ENCODE results near the gene NFIX. TPM values are rescaled to one million over a fixed set of nuclear protein-coding genes. Genes with fewer than 3 reads are reported as not detected.

NFIX gene
- total RNA-seq, 1 donor from 2014 or later: 8.4 TPM

- peaks cover 43% of the 10 kb centered on the region for H3K4me1 Mint-ChIP-seq (ENCODE audit: low read depth, unreplicated experiment)
- H3K9me3 ChIP-seq (ENCODE audit: insufficient read depth, low read depth, low read length): no peaks in the 10 kb centered on the region
These were observed 128.0 kb downstream of the NFIX start for GRCh38 chr19:13122980-13123957.

GRCh38 chr19:13127051-13127450 lies 131.8 kb downstream of the NFIX start:
- H3K36me3 Mint-ChIP-seq (ENCODE audit: low read depth, unreplicated experiment): peaks cover 9% of the 10 kb centered on the region
- Histone ChIP-seq H3K27ac (ENCODE audit: low read depth, low read length) (no peak overlapping the region), H3K27me3 (ENCODE audit: insufficient read depth, low read length) (no peaks in the 10 kb centered on the region), H3K9ac (ENCODE audit: low read length) (no peak overlapping the region), H2AFZ (ENCODE audit: low read depth, low read length) (no peak overlapping the region), H3K9me3 (ENCODE audit: insufficient read depth, low read depth, low read length) (no peaks in the 10 kb centered on the region), H3K4me2 (ENCODE audit: low read length) (no peak overlapping the region), H3K79me2 (ENCODE audit: insufficient read depth, low read length) (peaks cover 100% of the 10 kb centered on the region), H4K20me1 (ENCODE audit: insufficient read depth, low read length) (peaks cover 93% of the 10 kb centered on the region), H3K4me3 (ENCODE audit: insufficient read depth, low read depth, low read length) (no peak overlapping the region), H3K4me1 (ENCODE audit: insufficient read depth, low read length) (peaks cover 16% of the 10 kb centered on the region), H3K36me3 (ENCODE audit: insufficient read depth, low read length) (peaks cover 6% of the 10 kb centered on the region)
- H3K27me3 Mint-ChIP-seq (ENCODE audit: low read depth, unreplicated experiment): no peaks in the 10 kb centered on the region
- peaks cover 26% of the 10 kb centered on the region for H3K4me1 Mint-ChIP-seq (ENCODE audit: low read depth, unreplicated experiment)
- H3K27ac Mint-ChIP-seq (ENCODE audit: unreplicated experiment): peak overlapping the region; percentile 14
- H3K9me3 Mint-ChIP-seq (ENCODE audit: unreplicated experiment): no peaks in the 10 kb centered on the region
- H3K4me3 Mint-ChIP-seq (ENCODE audit: unreplicated experiment): peak overlapping the region; percentile 50
- TF ChIP-seq CTCF (IDR thresholded peaks at IDR 0.05; ENCODE audit: insufficient read depth, low read depth, low read length) (no peak), EZH2 (IDR thresholded peaks at IDR 0.05; ENCODE audit: insufficient read depth, low read length) (no peak)
- DNase-seq (ENCODE audit: low read depth): no peak
- FAIRE-seq: no peak

More at GRCh38 chr19:13122980-13123957, 128.0 kb downstream of the NFIX start:
- TF ChIP-seq EZH2 (IDR thresholded peaks at IDR 0.05; ENCODE audit: insufficient read depth, low read length) (no peak), CTCF (IDR thresholded peaks at IDR 0.05; ENCODE audit: insufficient read depth, low read depth, low read length) (no peak)
- Mint-ChIP-seq H3K27me3 (ENCODE audit: low read depth, unreplicated experiment) (no peaks in the 10 kb centered on the region), H3K9me3 (ENCODE audit: unreplicated experiment) (no peaks in the 10 kb centered on the region), H3K27ac (ENCODE audit: unreplicated experiment) (peak overlapping the region; percentile 63), H3K36me3 (ENCODE audit: low read depth, unreplicated experiment) (peaks cover 5% of the 10 kb centered on the region), H3K4me3 (ENCODE audit: unreplicated experiment) (peak overlapping the region; percentile 63)
- FAIRE-seq (no peak), DNase-seq (ENCODE audit: low read depth) (no peak)
- Histone ChIP-seq H3K27ac (ENCODE audit: low read depth, low read length) (peak overlapping the region; percentile 19), H4K20me1 (ENCODE audit: insufficient read depth, low read length) (peaks cover 90% of the 10 kb centered on the region), H3K4me2 (ENCODE audit: low read length) (no peak overlapping the region), H3K27me3 (ENCODE audit: insufficient read depth, low read length) (no peaks in the 10 kb centered on the region), H3K79me2 (ENCODE audit: insufficient read depth, low read length) (peaks cover 100% of the 10 kb centered on the region), H3K4me1 (ENCODE audit: insufficient read depth, low read length) (peaks cover 43% of the 10 kb centered on the region), H3K36me3 (ENCODE audit: insufficient read depth, low read length) (peaks cover 7% of the 10 kb centered on the region), H2AFZ (ENCODE audit: low read depth, low read length) (no peak overlapping the region), H3K9ac (ENCODE audit: low read length) (no peak overlapping the region), H3K4me3 (ENCODE audit: insufficient read depth, low read depth, low read length) (no peak overlapping the region)

All from astrocyte (in vitro differentiated cells and primary cell).